HG02884 (cell line): ENCODE measurements around the gene TAMM41.
"Not testable (repeated sequence)": the region's sequence is repeated elsewhere in the genome, so short reads cannot be mapped to it uniquely, and the experiment has no call there.

Experiments
- ATAC-seq: cut with Tn5 transposase; IDR thresholded peaks from one replicate; pipeline ENCODE4 v1.9.1; 2021; ENCODE audit warnings: mild to moderate bottlenecking, moderate library complexity; ENCODE audit not compliant: unreplicated experiment

Gene TAMM41

GRCh38 chr3:11846281-11847266, at the start of gene TAMM41:
TAMM41 (minus strand) TSS chr3:11846885; CDS start chr3:11846636, 249 bp downstream.
- peak; percentile 100 for ATAC-seq

- no peak for ATAC-seq
These were observed 32.2 kb upstream of the TAMM41 start for GRCh38 chr3:11878837-11879236.

- ATAC-seq = not testable (repeated sequence)
These were observed 28.0 kb upstream of the TAMM41 start for GRCh38 chr3:11874707-11875106.

- ATAC-seq = not testable (repeated sequence)
These were observed 17.1 kb upstream of the TAMM41 start for GRCh38 chr3:11863739-11864138.

- not testable (repeated sequence) for ATAC-seq
These were observed 15.9 kb upstream of the TAMM41 start for GRCh38 chr3:11862584-11862983.

- ATAC-seq = not testable (repeated sequence)
These were observed 15.5 kb upstream of the TAMM41 start for GRCh38 chr3:11862145-11862544.

- ATAC-seq = not testable (repeated sequence)
These were observed 13.5 kb upstream of the TAMM41 start for GRCh38 chr3:11860213-11860612.

GRCh38 chr3:11853450-11853849, 6.8 kb upstream of the TAMM41 start:
- ATAC-seq = no peak

GRCh38 chr3:11850003-11850402, 3.3 kb upstream of the TAMM41 start:
- no peak for ATAC-seq

GRCh38 chr3:11847607-11848006, 922 bp upstream of the TAMM41 start:
- ATAC-seq = no peak

GRCh38 chr3:11845651-11846050, 1.0 kb downstream of the TAMM41 start:
- ATAC-seq = no peak

GRCh38 chr3:11844891-11845290, 1.8 kb downstream of the TAMM41 start:
- ATAC-seq = no peak

GRCh38 chr3:11835028-11835639, 11.6 kb downstream of the TAMM41 start:
- ATAC-seq = no peak

GRCh38 chr3:11832981-11833905, 13.4 kb downstream of the TAMM41 start:
- no peak for ATAC-seq

- no peak for ATAC-seq
These were observed 17.3 kb downstream of the TAMM41 start for GRCh38 chr3:11829416-11829815.

- no peak for ATAC-seq
These were observed 19.9 kb downstream of the TAMM41 start for GRCh38 chr3:11826628-11827265.

- ATAC-seq = no peak
These were observed 21.4 kb downstream of the TAMM41 start for GRCh38 chr3:11825301-11825700.

GRCh38 chr3:11820531-11821041, 26.1 kb downstream of the TAMM41 start:
- peak; percentile 91 for ATAC-seq

- ATAC-seq = no peak
These were observed 27.5 kb downstream of the TAMM41 start for GRCh38 chr3:11819146-11819689.

GRCh38 chr3:11818033-11818432, 28.7 kb downstream of the TAMM41 start:
- ATAC-seq = no peak
